DMS53 treated with DMSO at 0.1 percent for 48 hours (cell line): ENCODE results near the gene VWDE.

Experiments used
- DNase-seq: peaks from one replicate; lab custom pipeline; 2025; ENCODE audit not compliant: unreplicated experiment; lab: John Stamatoyannopoulos, UW

VWDE gene

DNA sequence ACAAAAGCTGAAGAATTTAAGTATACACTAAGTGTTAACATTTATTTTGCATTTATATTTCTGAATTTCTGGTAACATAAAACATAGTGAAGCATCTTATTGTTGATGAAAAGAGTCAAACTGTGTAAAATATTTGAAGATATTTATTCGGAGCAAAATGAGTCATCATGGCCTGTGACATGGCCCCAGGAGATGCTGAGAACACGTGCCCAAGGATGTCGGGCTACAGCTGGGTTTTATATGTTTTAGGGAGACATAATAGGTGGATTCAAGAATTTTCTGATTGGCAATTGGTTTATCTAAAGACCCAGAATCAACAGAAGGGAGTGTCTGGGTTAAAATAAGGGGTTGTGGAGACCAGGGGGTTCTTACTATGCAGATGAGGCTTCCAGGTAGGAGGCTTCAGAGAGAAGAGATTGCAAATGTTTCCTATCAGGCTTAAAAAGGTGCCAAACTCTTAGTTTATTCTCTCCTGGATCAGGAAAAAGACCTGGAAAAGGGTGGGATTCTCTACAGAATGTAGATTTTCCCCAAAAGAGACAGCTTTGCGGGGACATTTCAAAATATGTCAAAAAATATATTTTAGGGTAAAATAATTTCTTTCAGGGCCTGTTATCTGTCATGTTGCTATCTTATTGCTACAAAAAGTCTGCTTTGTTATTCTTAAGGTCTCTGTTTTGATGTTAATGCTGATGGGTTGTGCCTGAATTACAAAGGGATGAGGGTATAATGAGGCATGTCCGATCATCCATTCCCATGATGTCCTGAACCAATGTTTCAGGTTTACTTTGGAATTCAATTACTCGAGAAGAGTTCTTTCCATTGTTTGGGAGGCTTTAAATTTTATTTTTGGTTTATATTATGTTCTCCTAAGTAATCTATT lies 74.5 kb downstream of the VWDE start:
- DNase-seq = no peak

DNA sequence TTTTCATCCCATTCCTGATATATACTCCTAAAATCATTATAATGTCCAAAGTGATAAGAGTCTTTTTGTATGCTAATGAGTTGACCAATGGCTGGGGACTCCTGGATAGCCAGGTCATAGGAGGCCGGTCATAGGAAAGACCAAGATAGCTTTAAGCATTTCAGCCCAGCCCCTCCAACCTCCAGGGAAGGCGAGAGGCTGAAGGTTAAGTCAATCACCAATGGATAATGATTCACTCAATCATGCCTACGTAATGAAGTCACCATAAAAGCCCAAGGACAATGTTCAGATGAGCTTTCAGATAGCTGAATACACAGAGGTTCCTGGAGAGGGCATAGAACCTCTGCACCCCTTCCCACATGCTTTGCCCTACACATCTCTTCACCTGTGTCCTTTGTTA lies 75.7 kb downstream of the VWDE start:
- DNase-seq = no peak

DNA sequence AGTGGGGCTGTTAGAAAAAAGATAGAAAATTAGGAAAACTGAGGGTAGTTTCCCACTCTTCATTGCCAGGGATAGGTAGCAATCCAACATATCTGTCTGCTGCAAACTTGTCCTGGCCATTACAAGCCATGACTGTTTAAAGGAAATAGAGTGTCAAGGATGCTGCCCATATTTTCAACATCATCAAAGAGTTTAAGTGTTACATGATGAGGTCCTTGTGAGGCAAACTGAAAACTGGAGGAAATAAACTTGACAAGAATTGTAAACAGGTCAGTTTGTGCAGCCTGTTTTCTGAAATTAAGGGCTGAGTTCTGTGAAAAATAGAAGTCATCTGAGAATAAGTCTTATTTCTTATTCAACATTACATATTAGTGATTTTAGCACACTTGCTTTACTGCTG lies 78.0 kb downstream of the VWDE start:
- no peak for DNase-seq

DNA sequence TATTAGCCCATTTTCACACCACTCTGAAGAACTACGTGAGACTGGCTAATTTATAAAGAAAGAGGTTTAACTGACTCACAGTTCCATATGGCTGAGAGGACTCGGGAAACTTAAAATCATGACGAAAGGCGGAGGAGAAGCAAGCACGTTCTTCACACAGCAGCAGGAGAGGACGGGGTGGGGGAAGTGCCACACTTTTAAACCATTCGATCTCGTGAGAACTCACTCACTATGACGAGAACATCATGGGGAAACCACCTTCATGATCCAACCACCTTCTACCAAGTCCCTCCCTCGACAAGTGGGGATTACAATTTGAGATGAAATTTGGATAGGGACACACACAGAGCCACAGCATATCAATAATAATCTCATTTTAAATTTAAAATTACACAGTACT lies 80.2 kb downstream of the VWDE start:
- no peak for DNase-seq

DNA sequence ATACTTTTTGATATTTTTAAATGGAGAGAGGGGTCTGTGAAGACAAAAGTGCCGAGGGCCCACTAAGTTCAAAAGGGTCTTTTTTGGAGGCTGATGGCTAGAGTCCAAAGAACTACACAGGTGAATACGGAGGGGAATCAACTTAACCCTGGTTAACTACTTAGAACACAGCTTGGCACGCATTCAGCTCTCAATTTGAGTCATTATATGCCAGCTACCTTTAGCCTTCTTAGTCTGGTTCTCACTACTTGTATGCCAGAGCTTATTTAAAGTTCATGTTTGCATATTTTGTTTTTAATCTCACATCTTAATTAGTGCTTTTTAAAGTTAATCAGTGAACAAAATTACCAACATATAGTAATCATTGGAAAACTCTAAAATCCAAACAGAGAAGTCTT lies 80.8 kb downstream of the VWDE start:
- DNase-seq = no peak

DNA sequence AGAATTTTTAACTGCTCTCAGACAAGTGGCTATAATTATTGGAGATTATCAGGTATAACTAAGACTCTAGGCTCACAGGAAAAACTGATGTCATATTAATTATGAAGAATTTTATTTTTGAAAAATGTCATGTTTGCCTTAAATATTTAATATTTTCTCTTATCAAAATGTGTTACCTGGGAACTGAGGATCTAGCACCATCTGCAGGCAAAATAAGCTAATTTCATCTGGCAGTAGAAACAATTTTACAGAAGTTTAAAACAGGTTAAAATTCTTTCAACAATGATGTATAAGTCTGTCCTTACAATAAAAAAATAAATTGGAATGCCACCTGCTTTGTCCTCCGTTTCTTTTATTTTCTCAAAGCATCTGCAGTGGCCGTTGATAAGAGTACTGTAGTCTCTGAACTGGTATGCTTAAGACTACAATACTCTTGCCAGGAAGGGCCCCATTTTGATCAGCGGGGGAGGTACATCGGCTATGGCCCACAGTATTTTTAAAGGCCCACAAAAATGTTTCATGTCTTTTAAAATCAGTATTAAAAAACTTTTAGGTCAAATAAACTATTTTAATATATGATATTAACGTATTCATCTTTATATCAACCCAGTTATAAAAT lies 81.3 kb downstream of the VWDE start:
- peak; percentile 48 for DNase-seq

DNA sequence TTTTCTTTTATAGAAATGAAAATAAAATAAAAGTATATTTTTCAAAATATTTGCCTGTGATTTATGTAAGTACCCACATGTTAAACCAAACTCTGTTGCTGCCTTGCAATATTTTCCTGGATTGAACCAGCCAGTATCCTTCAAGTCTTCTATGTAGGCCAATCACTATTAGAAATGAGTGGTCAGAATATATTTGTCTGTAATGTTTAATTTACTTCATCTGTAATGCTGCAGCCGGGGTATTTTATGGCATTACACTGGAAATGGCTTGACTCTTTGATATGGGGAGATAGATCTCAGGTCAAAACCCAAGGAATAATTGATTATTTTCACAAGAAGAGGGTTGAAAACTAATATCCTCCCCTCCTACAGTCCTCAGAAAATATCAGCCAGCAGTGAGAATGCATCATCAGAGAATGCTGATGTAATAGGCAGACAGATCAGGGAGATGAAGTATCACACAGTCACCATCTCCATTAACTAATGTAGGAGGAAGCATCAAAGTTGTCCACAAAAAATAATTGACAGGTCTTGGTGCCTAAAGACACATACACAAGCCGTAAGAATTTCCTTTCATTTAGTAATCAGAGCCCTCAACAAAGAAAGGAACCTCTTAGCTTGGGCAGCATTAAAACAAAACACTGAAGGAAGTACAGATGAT lies 82.5 kb downstream of the VWDE start:
- peak; percentile 12 for DNase-seq

DNA sequence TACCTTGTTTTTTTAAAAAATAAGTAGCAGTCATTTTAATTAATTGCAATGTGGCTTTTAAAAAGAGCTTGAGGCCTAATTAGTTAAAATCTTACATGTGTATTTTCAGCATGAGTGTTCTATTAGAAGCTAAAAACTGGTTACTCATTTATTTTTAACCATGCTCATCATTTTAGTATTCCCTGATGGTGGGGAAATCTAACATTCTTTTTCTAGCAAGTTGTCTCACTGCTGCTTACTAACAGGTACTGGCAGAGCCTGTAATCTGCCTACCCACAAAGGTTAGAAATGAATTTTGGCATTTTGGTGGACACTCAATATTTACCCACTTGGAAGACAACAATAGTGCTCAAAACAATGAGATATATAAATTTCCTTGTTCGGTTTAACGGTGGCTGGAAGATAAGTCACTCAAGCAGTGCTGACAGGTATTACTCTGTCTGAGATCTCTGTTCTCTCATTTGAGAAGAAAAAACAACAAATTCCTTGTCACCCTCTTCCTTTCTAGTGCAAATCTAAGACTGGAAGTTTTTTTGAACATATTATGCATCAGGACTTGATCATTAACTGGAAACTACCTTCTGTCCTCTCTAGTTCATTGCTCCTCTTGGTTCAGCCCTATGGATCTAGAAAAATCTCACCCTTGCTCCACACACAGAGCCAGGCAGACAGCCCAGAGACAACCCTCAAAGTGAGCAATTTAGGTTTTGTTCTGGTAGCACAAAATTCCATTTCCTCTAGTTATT lies 83.3 kb downstream of the VWDE start:
- no peak for DNase-seq

DNA sequence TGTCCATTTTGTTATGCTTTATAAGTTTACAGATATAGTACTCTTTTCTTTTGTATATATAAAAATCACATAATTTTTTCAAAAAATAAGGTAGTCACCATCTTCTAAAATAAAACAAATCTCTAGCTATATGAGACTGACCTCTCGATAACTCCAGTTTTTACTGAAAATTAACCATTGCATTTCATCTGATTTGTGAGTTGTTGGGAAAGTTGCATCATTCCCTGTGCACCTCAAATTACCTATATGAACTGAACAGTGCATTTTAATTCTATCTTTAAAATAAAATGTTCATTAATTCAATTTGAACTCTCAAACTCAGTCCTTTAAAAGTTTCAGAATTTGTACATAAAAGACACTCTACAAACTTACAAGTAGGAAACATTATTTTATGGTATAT lies 86.0 kb downstream of the VWDE start:
- DNase-seq = no peak

DNA sequence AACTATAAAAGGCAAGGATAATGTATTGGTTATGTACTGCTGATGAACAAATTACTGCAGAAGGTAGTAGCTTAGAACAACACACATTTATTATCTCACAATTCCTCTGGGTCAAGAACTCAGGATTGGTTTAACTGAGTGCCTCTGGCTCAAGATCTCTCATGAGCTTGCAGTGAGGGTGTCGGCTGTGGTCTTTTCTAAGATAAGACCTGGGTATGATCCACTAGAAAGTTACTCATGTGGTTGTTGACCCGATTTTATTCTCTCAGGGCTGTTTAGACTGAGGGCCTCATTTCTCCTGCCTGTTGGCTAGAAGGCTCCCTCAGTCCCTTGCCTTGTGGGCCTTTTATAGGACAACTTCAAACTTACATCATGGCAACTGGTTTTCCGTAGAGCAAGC lies 86.7 kb downstream of the VWDE start:
- DNase-seq = no peak

DNA sequence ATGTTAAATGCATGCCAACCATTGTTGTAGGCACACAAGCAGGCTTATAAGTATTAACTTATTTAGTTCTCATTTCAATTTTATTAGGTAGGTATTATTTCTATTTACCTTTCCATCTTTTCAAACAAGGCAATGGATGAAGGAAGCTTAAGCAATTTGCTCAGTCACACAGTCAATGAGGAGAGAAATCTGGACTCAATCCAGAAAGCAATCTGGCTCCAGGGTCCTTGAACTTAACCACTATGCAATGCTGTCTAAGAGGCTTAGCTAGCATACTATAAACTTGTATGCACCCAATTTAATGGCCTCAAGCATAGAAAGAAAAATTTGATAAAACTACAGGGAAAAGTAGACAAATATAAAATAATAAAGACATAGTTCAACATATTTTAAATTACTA lies 88.6 kb downstream of the VWDE start:
- DNase-seq = peak; percentile 50

DNA sequence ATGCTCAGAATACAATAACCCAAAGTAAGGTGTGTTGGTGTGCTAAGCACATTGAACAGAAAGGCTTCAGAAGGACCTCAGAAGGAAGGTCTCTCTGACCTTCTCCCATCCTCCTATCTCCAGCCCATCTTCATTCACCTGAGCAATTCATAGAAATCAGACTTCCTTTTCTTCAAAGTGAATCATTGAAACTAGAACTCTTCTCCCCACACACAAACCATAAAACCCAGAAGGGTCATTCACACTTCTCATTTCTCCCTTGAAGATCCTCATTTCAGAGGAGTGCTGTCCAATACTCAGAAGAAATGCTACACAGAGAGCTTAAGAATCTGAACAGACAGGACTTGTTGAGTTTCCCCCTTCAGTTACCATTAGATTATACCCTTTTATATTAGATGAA lies 89.5 kb downstream of the VWDE start:
- no peak for DNase-seq

DNA sequence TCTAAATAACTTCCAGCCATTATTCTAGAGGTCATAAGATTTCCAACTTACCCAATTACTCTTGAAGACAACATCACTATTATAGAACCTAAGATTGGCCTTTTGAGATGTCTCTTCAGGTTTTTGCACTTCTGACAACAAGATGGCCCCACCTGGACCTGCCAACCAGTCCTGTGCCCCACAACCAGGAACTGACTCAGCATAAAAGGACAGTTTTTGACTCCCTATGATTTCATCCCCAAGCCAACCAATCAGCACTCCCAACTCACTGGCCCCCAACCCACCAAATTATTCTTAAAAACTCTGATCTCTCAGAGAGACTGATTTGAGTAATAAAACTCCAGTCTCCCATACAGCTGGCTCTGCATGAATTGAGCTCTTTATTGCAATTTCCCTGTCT lies 98.2 kb downstream of the VWDE start:
- DNase-seq = no peak

DNA sequence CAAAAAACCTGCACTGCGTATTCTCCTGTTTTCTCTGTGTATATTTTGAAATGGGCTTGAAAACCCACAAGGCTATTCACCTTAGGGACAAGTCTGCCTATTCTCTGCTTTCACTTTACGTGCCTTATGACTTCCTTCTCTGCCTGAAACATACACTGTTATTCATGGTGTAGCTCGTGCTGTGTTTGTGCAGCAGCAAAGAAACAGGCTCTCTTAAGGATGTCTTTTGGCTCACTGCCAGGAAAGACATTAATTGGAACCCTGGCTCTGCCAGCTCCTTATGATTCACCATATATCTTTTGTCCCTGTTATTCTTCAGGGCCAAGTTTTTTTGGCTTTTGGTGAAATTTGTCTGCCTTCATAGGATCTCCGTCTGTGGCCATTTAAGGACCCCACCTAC lies 100.2 kb downstream of the VWDE start:
- no peak for DNase-seq

DNA sequence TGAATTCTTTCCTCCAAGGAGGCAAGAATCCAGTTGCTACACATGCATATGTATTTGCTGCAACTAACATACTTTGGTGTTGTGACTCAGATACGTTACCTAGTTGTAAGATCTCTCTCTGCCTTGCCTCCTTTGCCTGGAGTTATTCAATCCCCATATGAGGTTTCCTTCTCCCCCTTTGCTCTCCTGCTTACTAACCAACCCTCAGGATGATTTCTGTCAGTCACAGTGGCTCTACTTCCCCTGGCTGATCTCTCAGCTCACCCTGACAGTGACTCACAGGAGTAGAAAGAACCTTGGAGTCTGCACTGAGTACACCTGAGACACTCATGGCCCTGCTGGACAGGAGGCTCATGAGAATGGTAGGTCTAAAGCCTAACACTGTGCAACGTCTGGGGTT lies 100.6 kb downstream of the VWDE start:
- no peak for DNase-seq

DNA sequence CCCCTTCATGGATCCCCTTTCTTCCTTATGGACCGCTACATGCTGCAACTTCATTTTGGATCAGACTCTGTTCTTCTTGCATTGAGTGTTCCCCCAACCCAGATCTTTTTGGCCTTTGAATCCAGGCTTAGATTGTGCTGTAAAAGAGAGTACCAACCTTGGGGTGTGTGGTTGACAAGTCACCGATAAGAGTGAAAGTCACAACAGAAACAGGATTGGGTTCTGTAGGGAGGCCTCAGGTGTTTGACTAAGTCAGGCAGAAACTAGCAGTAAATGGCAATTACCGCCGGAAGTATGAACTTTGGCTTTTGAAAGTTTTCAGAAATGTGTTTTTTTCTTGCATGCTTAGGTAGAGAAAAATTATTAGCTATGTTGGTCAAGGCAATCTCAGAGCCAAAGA lies 103.2 kb downstream of the VWDE start:
- DNase-seq = no peak

DNA sequence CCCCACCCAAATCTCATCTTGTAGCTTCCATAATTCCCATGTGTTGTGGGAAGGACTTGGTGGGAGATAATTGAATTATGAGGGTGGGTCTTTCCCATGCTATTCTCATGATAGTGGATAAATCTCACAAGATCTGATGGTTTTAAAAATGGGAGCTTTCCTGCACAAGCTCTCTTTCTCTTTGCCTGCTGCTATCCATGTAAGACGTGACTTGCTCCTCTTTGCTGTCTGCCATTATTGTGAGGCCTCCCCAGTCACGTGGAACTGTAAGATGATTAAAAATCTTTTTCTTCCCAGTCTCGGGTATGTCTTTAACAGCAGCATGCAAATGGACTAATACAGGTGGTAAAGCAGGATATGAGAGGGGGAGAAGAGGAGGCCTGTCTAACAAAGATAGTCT lies 104.3 kb downstream of the VWDE start:
- DNase-seq = no peak

DNA sequence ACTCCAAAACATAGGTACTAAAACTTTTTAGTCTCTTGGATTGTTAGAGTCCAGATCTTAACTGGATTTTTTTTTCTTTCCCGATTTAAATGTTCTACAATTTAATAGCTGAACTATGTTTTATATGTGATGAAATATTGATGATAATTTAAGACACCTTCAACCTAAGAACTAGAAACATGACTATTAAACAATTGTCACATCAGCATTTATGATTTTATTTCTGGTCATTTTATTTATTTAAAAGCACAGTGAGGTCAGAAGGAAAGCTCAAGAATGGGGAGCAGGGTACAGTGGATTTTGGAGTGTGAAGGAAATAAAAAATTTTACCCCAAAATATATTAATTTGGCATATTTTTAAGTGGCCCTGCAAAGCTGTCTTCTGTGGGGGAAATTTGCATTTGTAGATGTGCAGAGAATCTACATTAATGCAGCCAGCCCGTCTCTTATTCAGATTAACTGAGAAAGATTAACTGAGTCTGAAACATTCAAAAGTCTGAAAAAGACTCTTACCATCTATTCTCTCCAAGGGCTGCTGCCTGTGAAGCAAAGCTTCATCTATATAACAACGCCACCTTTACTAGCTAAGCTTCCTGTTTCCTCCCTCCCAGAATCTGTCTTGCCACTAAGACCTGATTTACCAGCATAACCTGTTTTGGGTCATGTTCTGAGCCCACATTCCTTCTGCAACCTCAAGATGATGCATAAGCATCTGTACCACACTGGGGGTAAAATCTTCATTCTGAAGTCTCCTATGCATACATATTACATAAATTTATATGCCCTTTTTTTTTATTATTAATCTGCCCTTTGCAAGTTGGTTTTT lies 106.2 kb downstream of the VWDE start:
- DNase-seq = no peak

DNA sequence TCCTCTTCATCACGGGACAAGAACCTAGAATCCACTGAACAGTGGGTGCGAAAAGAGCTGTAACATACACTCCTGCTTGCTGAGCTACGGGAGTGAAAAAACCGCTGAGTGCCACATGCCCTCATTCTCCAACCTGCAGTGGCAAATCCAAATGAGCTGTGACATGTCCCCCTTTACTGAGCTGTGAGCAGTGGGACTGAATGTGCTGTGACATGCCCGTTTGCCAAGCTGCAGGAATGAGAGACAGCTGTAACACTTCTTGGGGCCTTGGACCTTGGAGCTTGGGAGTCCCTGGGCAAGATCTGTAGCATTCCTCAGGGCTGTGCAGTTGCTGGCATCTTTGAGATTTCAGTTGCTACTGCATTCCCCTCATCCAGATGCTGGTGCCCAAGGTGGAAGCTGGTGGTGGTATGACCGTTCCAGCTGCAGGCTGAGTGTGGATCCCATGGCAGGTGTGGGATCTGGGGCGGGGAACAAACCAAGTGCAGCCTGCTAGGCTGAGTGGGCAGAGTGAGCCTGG lies 107.6 kb downstream of the VWDE start:
- DNase-seq = no peak

DNA sequence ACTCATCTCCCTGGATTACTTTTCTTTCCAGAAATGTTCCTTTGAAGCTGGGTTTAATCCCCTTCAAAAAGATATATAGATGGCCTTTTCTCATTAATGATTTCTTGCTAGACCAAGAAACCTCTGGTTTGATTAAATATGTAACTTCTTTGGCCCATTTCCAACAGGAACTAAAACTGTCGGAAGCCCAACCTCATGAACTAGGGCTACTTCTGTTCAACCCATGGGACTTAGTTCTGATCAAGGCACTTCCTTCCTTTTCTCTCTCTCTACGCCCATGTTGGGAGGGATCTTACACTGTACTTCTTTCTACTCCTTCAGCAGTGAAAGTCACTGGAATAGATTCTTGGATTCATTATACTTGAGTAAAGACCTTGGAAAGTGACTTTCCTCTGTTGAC lies 109.0 kb downstream of the VWDE start:
- no peak for DNase-seq
